Nephron progenitor cell (in vitro differentiated cells): ENCODE results near the gene CAPS.

Experiments used
- DNase-seq: peaks from one replicate; pipeline ENCODE4 v3.0.0; 2021
- H3K27ac Mint-ChIP-seq: 2 replicates; pipeline ENCODE4 v1.8.0; 2021; ENCODE audit warnings: mild to moderate bottlenecking, moderate library complexity, mixed read lengths
- H3K27me3 Mint-ChIP-seq: 2 replicates; pipeline ENCODE4 v1.8.0; 2021; ENCODE audit warnings: mild to moderate bottlenecking, low read depth, mixed read lengths; ENCODE audit not compliant: poor library complexity
- H3K36me3 Mint-ChIP-seq: 2 replicates; pipeline ENCODE4 v1.8.0; 2021; ENCODE audit warnings: low read depth, mixed read lengths
- H3K4me1 Mint-ChIP-seq: 2 replicates; pipeline ENCODE4 v1.8.0; 2021; ENCODE audit warnings: mixed read lengths
- H3K4me3 Mint-ChIP-seq: 2 replicates; pipeline ENCODE4 v1.8.0; 2021; ENCODE audit warnings: mild to moderate bottlenecking, moderate library complexity, mixed read lengths
- H3K9me3 Mint-ChIP-seq: 2 replicates; pipeline ENCODE4 v1.8.0; 2021; ENCODE audit warnings: mild to moderate bottlenecking, moderate library complexity, mixed read lengths
- CTCF ChIP-seq: fragments of 200-600 bp; sonication (generic); IDR thresholded peaks from 2 replicates; pipeline ENCODE4 v1.5.0; 2021; ENCODE audit warnings: antibody characterized with exemption

Gene CAPS

GRCh38 chr19:5921516-5922160 lies 7.6 kb downstream of the CAPS start:
- Mint-ChIP-seq H3K4me3 (no peak overlapping the region), H3K9me3 (no peaks in the 10 kb centered on the region), H3K4me1 (peaks cover 15% of the 10 kb centered on the region), H3K36me3 (peaks cover 35% of the 10 kb centered on the region), H3K27ac (peak overlapping the region; percentile 74), H3K27me3 (no peaks in the 10 kb centered on the region)
- no peak for TF ChIP-seq CTCF
- no peak for DNase-seq

GRCh38 chr19:5922161-5922545 lies 8.1 kb downstream of the CAPS start:
- no peak for DNase-seq
- no peak for TF ChIP-seq CTCF
- Mint-ChIP-seq H3K4me1 (peaks cover 20% of the 10 kb centered on the region), H3K36me3 (peaks cover 35% of the 10 kb centered on the region), H3K27me3 (no peaks in the 10 kb centered on the region), H3K9me3 (no peaks in the 10 kb centered on the region), H3K4me3 (no peak overlapping the region), H3K27ac (peak overlapping the region; percentile 74)

- Mint-ChIP-seq H3K27ac (peak overlapping the region; percentile 93), H3K4me3 (no peak overlapping the region), H3K27me3 (no peaks in the 10 kb centered on the region), H3K36me3 (peaks cover 43% of the 10 kb centered on the region), H3K9me3 (no peaks in the 10 kb centered on the region), H3K4me1 (peaks cover 32% of the 10 kb centered on the region)
- no peak for DNase-seq
- TF ChIP-seq CTCF: no peak
Measured at GRCh38 chr19:5923356-5923755, 9.3 kb downstream of the CAPS start.

- TF ChIP-seq CTCF: no peak
- peaks cover 65% of the 10 kb centered on the region for H3K36me3 Mint-ChIP-seq
- no peaks in the 10 kb centered on the region for H3K9me3 Mint-ChIP-seq
- no peaks in the 10 kb centered on the region for H3K27me3 Mint-ChIP-seq
- no peak overlapping the region for H3K4me3 Mint-ChIP-seq
- DNase-seq: no peak
- H3K4me1 Mint-ChIP-seq: peaks cover 58% of the 10 kb centered on the region
- H3K27ac Mint-ChIP-seq: peak overlapping the region; percentile 99
Measured at GRCh38 chr19:5925830-5926427, 11.9 kb downstream of the CAPS start.

- peak; percentile 70 for DNase-seq
- Mint-ChIP-seq H3K4me3 (peak overlapping the region; percentile 11), H3K27ac (peak overlapping the region; percentile 99), H3K4me1 (peaks cover 66% of the 10 kb centered on the region), H3K36me3 (peaks cover 68% of the 10 kb centered on the region), H3K27me3 (no peaks in the 10 kb centered on the region), H3K9me3 (no peaks in the 10 kb centered on the region)
- no peak for TF ChIP-seq CTCF
Measured at GRCh38 chr19:5926641-5927440, 12.8 kb downstream of the CAPS start.
